Smooth muscle cell (in vitro differentiated cells): ENCODE results near the gene KLHL30. TPM values are rescaled to one million over a fixed set of nuclear protein-coding genes. Genes with fewer than 3 reads are reported as not detected.

Experiments used
- DNase-seq: peaks from one replicate; lab custom pipeline; 2025; ENCODE audit not compliant: unreplicated experiment; lab: John Stamatoyannopoulos, UW
- H2AFZ ChIP-seq: fragments of 200-600 bp; sonication (generic); 2 replicates; pipeline ENCODE4 v1.6.0; 2016; ENCODE audit warnings: antibody characterized with exemption, low read depth, mild to moderate bottlenecking
- H3F3A ChIP-seq: fragments of 200-600 bp; sonication (generic); 2 replicates; pipeline ENCODE4 v1.6.0; 2017; ENCODE audit warnings: antibody characterized with exemption, low read depth
- H3K27ac ChIP-seq: fragments of 200-600 bp; sonication (generic); 2 replicates; pipeline ENCODE4 v1.5.1; 2016; ENCODE audit warnings: low read depth, mild to moderate bottlenecking
- H3K27me3 ChIP-seq: fragments of 200-600 bp; sonication (generic); 2 replicates; pipeline ENCODE4 v1.6.1; 2016; ENCODE audit warnings: low read depth, mild to moderate bottlenecking
- H3K36me3 ChIP-seq: fragments of 200-600 bp; sonication (generic); 2 replicates; pipeline ENCODE4 v1.5.1; 2016; ENCODE audit warnings: low read depth
- H3K4me1 ChIP-seq: fragments of 200-600 bp; sonication (generic); 2 replicates; pipeline ENCODE4 v1.5.1; 2016; ENCODE audit warnings: low read depth
- H3K4me2 ChIP-seq: fragments of 200-600 bp; sonication (generic); 2 replicates; pipeline ENCODE4 v1.6.0; 2016; ENCODE audit warnings: mild to moderate bottlenecking
- H3K4me3 ChIP-seq: fragments of 200-600 bp; sonication (generic); 2 replicates; pipeline ENCODE4 v1.5.1; 2016; ENCODE audit warnings: mild to moderate bottlenecking
- H3K79me2 ChIP-seq: fragments of 200-600 bp; sonication (generic); 2 replicates; pipeline ENCODE4 v1.6.0; 2016; ENCODE audit warnings: low read depth, mild to moderate bottlenecking
- H3K9ac ChIP-seq: fragments of 200-600 bp; sonication (generic); 2 replicates; pipeline ENCODE4 v1.6.0; 2016; ENCODE audit warnings: low read depth
- H3K9me3 ChIP-seq: fragments of 200-600 bp; sonication (generic); replicated peaks from 2 replicates; pipeline ENCODE4 v1.5.1; 2016; ENCODE audit warnings: low read depth
- H4K20me1 ChIP-seq: fragments of 200-600 bp; sonication (generic); 2 replicates; pipeline ENCODE4 v1.6.0; 2016; ENCODE audit warnings: low read depth
- WGBS: methylation state at CpG from one replicate; pipeline ENCODE4 v1.1.7; 2016; ENCODE audit warnings: low lambda C conversion rate; 5-methylcytosine and 5-hydroxymethylcytosine counted together
- polyA plus RNA-seq: library from polyadenylated mRNA; unstranded; fragments of >200 nt; fragmentation: Nextera tagmentation; extraction: Ambion mirVana; gene quantifications from 2 replicates; pipeline ENCODE4 v1.2.1, GENCODE V29; 2016
- total RNA-seq: library from RNA; depleted of rRNA; stranded (reverse); fragments of >200 nt; gene quantifications from 2 replicates; pipeline ENCODE4 v1.2.3, GENCODE V29; 2014
- TF ChIP-seq, protein P1 (sequence below): fragments of 200-600 bp; sonication (generic); IDR thresholded peaks from 2 replicates; pipeline ENCODE4 v1.5.1; 2017; ENCODE audit warnings: borderline replicate concordance, mild to moderate bottlenecking, antibody characterized with exemption; ENCODE audit not compliant: insufficient read depth, poor library complexity, severe bottlenecking

KLHL30 gene
- total and polyA plus RNA-seq, 2 experiments from 2014 or later = 0.31 TPM; not detected in 1

GRCh38 chr2:238129166-238130010 is 9.1 kb upstream of the KLHL30 start:
- Histone ChIP-seq H3F3A (no peaks in the 10 kb centered on the region), H3K9ac (no peak overlapping the region), H3K4me3 (no peak overlapping the region), H3K9me3 (no peaks in the 10 kb centered on the region), H3K79me2 (no peaks in the 10 kb centered on the region), H3K27ac (no peak overlapping the region), H3K4me1 (no peaks in the 10 kb centered on the region), H3K27me3 (no peaks in the 10 kb centered on the region), H2AFZ (no peak overlapping the region), H3K4me2 (no peak overlapping the region), H4K20me1 (no peaks in the 10 kb centered on the region), H3K36me3 (no peaks in the 10 kb centered on the region)
- 93% methylated on average over 22 of the region's 22 CpGs for WGBS
- no peak for DNase-seq
- TF ChIP-seq, protein P1, sequence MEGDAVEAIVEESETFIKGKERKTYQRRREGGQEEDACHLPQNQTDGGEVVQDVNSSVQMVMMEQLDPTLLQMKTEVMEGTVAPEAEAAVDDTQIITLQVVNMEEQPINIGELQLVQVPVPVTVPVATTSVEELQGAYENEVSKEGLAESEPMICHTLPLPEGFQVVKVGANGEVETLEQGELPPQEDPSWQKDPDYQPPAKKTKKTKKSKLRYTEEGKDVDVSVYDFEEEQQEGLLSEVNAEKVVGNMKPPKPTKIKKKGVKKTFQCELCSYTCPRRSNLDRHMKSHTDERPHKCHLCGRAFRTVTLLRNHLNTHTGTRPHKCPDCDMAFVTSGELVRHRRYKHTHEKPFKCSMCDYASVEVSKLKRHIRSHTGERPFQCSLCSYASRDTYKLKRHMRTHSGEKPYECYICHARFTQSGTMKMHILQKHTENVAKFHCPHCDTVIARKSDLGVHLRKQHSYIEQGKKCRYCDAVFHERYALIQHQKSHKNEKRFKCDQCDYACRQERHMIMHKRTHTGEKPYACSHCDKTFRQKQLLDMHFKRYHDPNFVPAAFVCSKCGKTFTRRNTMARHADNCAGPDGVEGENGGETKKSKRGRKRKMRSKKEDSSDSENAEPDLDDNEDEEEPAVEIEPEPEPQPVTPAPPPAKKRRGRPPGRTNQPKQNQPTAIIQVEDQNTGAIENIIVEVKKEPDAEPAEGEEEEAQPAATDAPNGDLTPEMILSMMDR = no peak

- no peaks in the 10 kb centered on the region for H3F3A ChIP-seq
- no peaks in the 10 kb centered on the region for H3K36me3 ChIP-seq
- H3K27me3 ChIP-seq = no peaks in the 10 kb centered on the region
- no peak overlapping the region for H3K4me2 ChIP-seq
- no peaks in the 10 kb centered on the region for H3K9me3 ChIP-seq
- H3K79me2 ChIP-seq = no peaks in the 10 kb centered on the region
- no peaks in the 10 kb centered on the region for H3K4me1 ChIP-seq
- H4K20me1 ChIP-seq = no peaks in the 10 kb centered on the region
- H2AFZ ChIP-seq = no peak overlapping the region
- no peak overlapping the region for H3K4me3 ChIP-seq
- TF ChIP-seq, protein P1 = no peak
- H3K27ac ChIP-seq = no peak overlapping the region
- no peak for DNase-seq
- H3K9ac ChIP-seq = no peak overlapping the region
- WGBS = 96% methylated on average over 28 of the region's 28 CpGs
Observed at GRCh38 chr2:238130111-238130695, 8.3 kb upstream of the KLHL30 start.

DNA sequence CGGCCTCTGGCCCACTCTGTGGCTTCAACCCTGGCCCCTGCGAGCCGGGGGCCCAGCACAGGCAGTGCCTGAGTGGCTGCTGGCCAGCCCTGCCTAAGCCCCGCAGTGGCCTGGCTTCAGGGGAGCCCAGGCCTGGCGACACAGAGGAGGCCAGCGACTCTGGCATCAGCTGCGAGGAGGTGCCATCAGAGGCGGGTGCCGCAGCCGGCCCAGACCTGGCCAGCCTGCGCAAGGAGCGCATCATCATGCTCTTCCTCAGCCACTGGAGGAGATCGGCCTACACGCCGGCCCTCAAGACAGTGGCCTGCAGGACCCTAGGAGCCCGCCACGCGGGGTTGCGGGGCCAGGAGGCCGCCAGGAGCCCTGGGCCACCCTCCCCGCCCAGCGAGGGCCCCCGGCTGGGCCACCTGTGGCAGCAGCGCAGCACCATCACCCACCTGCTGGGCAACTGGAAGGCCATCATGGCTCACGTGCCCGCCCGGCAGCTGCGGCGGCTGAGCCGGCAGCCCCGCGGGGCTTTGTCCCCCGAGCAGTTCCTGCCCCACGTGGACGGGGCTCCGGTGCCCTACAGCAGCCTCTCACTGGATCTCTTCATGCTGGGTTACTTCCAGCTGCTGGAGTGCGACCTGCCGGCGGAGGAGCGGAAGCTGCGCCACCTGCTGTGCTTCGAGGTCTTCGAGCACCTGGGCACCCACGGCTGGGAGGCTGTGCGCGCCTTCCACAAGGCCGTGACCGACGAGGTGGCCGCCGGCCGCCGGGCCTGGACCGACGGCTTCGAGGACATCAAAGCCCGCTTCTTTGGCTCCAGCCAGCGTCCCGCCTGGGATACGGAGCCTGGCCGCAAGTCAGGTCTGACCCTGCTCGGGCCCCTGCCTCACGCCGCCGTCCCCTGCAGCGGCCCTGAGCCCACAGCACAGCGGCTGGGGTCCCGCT is 7.5 kb upstream of the KLHL30 start:
- H3K36me3 ChIP-seq = no peaks in the 10 kb centered on the region
- WGBS = 95% methylated on average over 54 of the region's 68 CpGs
- H3K27ac ChIP-seq = no peak overlapping the region

More for the DNA sequence above, 7.5 kb upstream of the KLHL30 start:
- Histone ChIP-seq H4K20me1 (no peaks in the 10 kb centered on the region), H3K27me3 (no peaks in the 10 kb centered on the region), H3K9ac (no peak overlapping the region), H3K4me2 (no peak overlapping the region), H3K79me2 (no peaks in the 10 kb centered on the region), H3F3A (no peaks in the 10 kb centered on the region), H3K4me1 (no peaks in the 10 kb centered on the region), H3K9me3 (no peaks in the 10 kb centered on the region), H3K4me3 (no peak overlapping the region), H2AFZ (no peak overlapping the region)
- TF ChIP-seq, protein P1 = no peak
- no peak for DNase-seq
